HG02938 (cell line): ENCODE results near the gene PLSCR2.
"Not testable (repeated sequence)": the region's sequence is repeated elsewhere in the genome, so short reads cannot be mapped to it uniquely, and the experiment has no call there.

Experiments used
- ATAC-seq: cut with Tn5 transposase; IDR thresholded peaks from one replicate; pipeline ENCODE4 v1.9.1; 2021; ENCODE audit warnings: mild to moderate bottlenecking, moderate library complexity; ENCODE audit not compliant: unreplicated experiment

The PLSCR2 gene

DNA sequence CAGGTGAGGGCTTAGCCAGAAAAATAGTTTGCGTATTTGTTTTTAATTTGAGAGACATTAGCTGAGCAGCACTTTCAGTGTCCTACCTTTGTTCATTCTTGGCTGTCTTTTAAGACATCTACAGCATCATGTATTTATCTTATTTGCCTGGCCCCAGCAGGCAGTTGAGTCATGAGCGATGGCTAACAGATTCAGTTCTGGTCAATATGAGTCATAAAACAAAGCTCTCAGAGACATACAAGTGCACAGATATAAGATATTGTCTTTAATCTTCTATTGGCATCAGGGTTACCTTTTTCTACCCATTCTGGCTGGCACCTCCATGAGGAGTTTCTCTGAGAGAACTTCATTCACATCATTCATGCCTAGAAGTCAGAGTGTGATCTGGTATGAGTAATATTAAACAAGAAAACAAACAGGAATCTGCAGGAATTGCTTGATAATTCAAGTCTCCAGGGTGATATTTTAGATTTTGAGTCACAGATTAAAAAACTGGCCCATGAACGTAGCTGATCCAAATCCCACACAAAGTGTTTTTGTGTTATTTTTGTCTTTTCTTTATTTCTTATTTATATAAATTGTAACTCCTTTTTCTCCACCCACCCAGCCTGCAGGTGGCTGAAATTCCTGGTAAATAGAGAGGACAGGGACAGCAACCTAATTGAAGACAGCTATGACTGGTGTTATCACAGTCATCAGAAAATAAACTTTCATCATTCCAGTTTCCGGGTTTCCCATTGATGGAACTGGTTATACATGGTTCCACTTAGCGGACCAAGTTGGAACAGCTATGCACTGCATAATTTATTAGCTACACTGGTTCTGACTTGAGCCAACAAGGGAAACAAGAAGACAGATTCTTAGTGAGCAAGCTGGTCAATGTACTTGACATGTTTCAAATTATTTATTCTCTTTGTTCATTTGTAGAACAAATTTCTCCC lies 47.3 kb downstream of the PLSCR2 start:
- no peak for ATAC-seq

DNA sequence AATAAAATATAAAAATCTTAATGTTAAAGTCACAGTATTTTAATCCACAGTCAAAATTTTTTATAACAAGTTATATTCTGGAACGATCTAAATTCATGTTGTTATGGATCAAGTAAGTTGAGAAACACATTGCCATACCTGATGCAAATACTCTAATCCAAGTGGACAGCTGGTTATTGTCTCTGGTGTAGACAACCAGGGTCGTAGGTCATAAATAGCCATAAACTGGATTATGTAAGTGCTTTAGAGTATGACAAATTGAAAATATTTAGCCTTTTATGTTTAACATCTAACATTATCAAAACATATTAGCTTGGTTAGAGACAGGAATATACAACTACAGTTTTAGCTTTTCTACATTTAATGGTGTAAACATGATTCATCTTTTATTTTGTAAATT lies 53.0 kb downstream of the PLSCR2 start:
- ATAC-seq: no peak

GRCh38 chr3:146414010-146414409 lies 55.4 kb downstream of the PLSCR2 start:
- ATAC-seq: no peak

DNA sequence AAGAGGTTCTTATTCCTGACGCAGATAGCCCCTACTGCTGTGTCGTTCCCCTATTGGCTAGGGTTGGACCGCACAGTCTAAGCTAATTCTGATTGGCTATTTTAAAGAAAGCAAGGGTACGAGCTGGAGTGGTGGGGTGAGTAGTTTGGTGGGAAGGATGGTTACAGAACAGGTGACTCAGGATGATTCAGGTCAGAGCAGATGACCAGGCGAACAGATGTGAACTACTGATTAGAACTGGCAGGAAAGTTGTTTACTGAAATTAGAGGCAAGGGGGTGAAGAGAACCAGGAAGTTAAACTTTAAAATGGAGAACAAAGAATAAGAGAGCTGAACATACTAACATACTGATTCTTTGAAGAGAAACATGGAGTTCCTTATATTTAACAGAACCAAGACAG lies 56.6 kb downstream of the PLSCR2 start:
- ATAC-seq: not testable (repeated sequence)

DNA sequence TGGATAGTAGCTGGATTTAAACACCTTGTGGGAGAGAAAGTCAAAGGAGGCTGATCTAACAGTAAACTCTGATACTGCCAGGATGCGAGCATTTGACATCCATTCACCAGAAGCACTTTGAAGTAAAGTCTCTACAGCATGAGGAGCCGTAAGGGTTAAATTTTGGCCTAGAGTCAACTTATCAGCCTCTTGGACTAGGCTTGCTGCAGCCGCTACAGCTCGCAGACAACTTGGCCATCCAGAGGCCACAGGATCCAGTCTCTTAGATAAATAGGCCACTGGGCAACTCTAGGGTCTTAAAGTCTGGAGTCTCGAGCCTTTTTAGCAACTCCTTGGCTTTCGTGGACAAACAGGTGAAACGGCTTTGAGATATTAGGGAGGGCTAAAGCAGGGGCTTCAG lies 61.4 kb downstream of the PLSCR2 start:
- no peak for ATAC-seq

GRCh38 chr3:146404436-146404835 lies 64.9 kb downstream of the PLSCR2 start:
- no peak for ATAC-seq

DNA sequence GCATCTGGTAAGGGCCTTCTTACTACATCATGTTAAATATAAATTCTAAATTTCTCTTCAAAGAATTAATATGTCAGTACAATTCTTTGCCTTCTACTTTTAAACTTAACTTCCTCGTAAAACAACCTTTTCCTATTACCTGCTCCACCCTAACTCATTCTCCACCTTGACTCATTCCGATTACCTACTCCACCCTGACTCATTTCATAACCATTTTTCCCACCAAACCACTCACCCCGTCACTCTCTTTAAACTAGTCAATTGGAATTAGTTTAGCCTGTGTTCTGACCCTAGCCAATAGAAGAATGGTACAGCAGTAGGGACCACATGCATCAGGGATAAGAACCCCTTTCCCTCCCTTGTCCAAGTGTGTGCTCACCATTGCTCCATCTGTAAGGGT lies 65.6 kb downstream of the PLSCR2 start:
- no peak for ATAC-seq

DNA sequence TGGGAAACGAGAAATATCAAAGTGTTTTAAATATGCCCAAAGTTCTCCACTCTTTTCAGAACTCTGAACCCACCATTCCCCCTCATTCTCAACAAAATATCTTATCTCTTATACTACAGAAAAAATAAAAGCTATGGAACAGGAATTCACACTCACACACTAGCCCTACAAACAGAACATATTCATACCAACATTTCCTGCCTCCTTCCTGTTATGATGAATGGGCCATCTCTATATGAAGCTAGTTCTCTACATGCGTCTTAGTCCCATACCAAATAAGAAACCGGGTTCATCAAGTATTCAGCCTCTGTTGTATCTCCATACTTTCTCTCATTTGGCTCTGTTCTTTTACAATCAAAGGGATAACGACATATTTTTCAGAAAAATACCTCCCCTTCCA lies 72.6 kb downstream of the PLSCR2 start:
- no peak for ATAC-seq

DNA sequence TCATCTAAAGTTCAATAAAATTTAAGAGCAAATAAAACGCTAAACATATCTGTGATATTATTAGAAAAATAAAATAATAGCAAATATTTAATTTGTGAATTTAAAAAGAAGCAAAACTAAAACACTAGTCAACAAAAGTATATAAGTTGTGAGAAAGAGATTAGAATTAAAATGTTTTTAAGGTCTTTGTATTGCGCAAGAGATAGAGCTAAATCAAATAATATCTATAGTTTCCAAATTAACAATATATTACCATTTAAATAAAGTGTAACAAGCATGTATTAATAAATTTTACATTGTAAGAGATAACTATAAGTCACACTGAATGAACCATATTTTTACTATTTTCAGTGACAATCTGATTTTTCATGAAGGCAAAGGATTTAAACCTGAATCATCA lies 74.2 kb downstream of the PLSCR2 start:
- no peak for ATAC-seq

DNA sequence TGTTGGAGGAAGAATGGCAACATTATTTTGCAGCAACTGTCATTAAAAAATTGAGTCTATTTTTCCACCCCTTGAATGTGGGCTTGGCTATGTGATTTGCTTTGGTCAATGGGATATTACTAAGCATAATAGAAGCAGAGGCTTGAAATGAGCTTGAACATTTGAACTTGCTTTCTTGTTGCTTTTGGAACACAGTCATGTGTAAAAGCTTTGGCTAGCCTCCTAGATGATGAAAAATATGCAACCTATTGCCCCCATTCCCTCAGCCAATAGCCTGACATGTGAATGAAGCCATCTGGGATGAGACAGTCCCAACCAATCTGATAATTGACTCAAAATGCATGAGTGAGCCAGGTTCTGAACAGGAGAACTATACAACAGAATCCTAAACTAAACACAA lies 78.4 kb downstream of the PLSCR2 start:
- ATAC-seq: no peak

- no peak for ATAC-seq
These were observed 79.2 kb downstream of the PLSCR2 start for GRCh38 chr3:146390006-146390772.

- ATAC-seq: no peak
These were observed 81.8 kb downstream of the PLSCR2 start for GRCh38 chr3:146387566-146387965.

GRCh38 chr3:146386936-146387335 lies 82.4 kb downstream of the PLSCR2 start:
- ATAC-seq: no peak

DNA sequence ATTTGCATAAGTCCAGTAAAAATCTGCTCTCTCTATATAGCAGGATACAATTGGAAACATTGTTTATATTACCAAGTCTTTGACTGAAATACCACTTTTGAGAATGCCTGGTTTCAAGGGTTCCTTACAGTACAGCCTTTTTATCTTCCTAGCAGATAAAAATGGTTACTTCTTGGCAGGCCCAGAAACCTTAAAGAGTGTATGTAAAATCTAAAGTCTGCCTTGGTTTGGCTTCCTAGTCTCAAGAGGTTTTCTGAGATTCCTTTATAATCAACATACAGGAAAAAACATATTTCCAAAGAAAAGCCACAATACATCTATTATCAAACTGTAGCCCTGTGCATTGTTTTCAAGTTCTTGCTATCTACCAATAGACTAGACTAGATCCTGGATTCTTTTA lies 84.6 kb downstream of the PLSCR2 start:
- no peak for ATAC-seq
